Spleen (tissue), 11 donors: ENCODE data around the gene CACNA2D3. TPM values are rescaled to one million over a fixed set of nuclear protein-coding genes. Genes with fewer than 3 reads are reported as not detected.

Experiments used
- DNase-seq: peaks from one replicate; pipeline ENCODE4 v3.0.0-alpha.2; 2020
- H3K27ac ChIP-seq, 8 donors: fragments of 200-600 bp; sonication (generic) in 7 of 8; 1 replicate in 4 of 8; 2 replicates in 4 of 8; pipeline versions ENCODE4 v1.5.0 to v1.8.0; 2016 to 2021; ENCODE audit warnings: inconsistent platforms in 4 of 8, mild to moderate bottlenecking in 4 of 8, moderate library complexity in 1 of 8
- H3K27me3 ChIP-seq, 7 donors: fragments of 200-600 bp; sonication (generic) in 6 of 7; replicated peaks in 1 of 7; 1 replicate in 4 of 7; 2 replicates in 3 of 7; pipeline versions ENCODE4 v1.5.0 to v1.8.0; 2016 to 2021; ENCODE audit warnings: inconsistent platforms in 3 of 7, mild to moderate bottlenecking in 1 of 7
- H3K36me3 ChIP-seq, 6 donors: fragments of 200-600 bp; sonication (generic) in 5 of 6; 1 replicate in 4 of 6; 2 replicates in 2 of 6; pipeline versions ENCODE4 v1.5.0 to v1.8.0; 2016 to 2021; ENCODE audit warnings: inconsistent platforms in 2 of 6
- H3K4me1 ChIP-seq, 6 donors: fragments of 200-600 bp; sonication (generic) in 5 of 6; 1 replicate in 3 of 6; 2 replicates in 3 of 6; pipeline versions ENCODE4 v1.5.0 to v1.8.0; 2016 to 2021; ENCODE audit warnings: inconsistent platforms in 3 of 6
- H3K4me3 ChIP-seq, 8 donors: fragments of 200-600 bp; sonication (generic) in 7 of 8; 1 replicate in 4 of 8; 2 replicates in 4 of 8; pipeline versions ENCODE4 v1.5.0 to v1.8.0; 2016 to 2021; ENCODE audit warnings: inconsistent platforms in 4 of 8, mild to moderate bottlenecking in 4 of 8, moderate library complexity in 2 of 8
- H3K9me3 ChIP-seq, 8 donors: fragments of 200-600 bp; sonication (generic) in 7 of 8; 1 replicate in 4 of 8; 2 replicates in 4 of 8; pipeline versions ENCODE4 v1.5.0 to v1.8.0; 2016 to 2021; ENCODE audit warnings: inconsistent platforms in 4 of 8
- CTCF ChIP-seq, 11 experiments: fragments of 200-600 bp in 7 of 11; fragments of 450-650 bp in 4 of 11; sonication (generic) in 4 of 11; IDR thresholded peaks in 8 of 11; conservative IDR thresholded peaks in 3 of 11; 1 replicate in 7 of 11; 2 replicates in 4 of 11; pipeline versions ENCODE4 v1.4.0 to v1.8.0; 2016 to 2021; ENCODE audit warnings: antibody characterized with exemption in 11 of 11, inconsistent platforms in 4 of 11, mild to moderate bottlenecking in 1 of 11
- POLR2A ChIP-seq, 3 donors: fragments of 450-650 bp; IDR thresholded peaks; one replicate each; pipeline ENCODE4 v1.5.1; 2017; ENCODE audit warnings: antibody characterized with exemption in 3 of 3, mild to moderate bottlenecking in 1 of 3
- POLR2AphosphoS5 ChIP-seq, 3 donors: sonication (generic); formaldehyde crosslinking; IDR thresholded peaks; one replicate each; pipeline ENCODE4 v1.5.1; 2017; ENCODE audit warnings: antibody characterized with exemption in 3 of 3
- WGBS, 5 donors: extraction: QIAGEN DNeasy Blood & Tissue Kit in 3 of 5; methylation state at CpG; one replicate each; pipeline versions ENCODE4 v1.1.5 to v1.1.7; 2013 to 2018; 5-methylcytosine and 5-hydroxymethylcytosine counted together
- intact Hi-C: fragments of 100-400 bp; cut with DNase I; formaldehyde crosslinking; loops from one replicate; pipeline ENCODE4 v1.15.0; 2023; ENCODE audit warnings: low total_unique reads
- polyA plus RNA-seq, 3 donors: library from polyadenylated mRNA; stranded (reverse); fragments of 200-250 nt; gene quantifications; one replicate each; pipeline ENCODE4 v1.2.1, GENCODE V29; 2013
- total RNA-seq, 7 donors: library from RNA; depleted of rRNA in 3 of 7; stranded (reverse); fragments of >200 nt in 3 of 7; fragmentation: NEBNext Ultra II Directional in 4 of 7; extraction: Animal tissue kit (Norgen Biotek cat#: 25700) in 4 of 7; gene quantifications; one replicate each; pipeline versions ENCODE4 v1.1.0 to v1.2.1, GENCODE V29; 2016 to 2021
- donor health status: healthy with polysubstance abuse.
- donor health status: DM: no; HTN: no; CAD: no; lungs with moderate emphysema.
- donor health status: DM: no; HTN: no; CAD: no.
- donor health status: Bipolar disorder and iron deficiency.
- donor health status: healthy.
- donor health status: DM: no; HTN: no; CAD: no.
- donor health status: DM: yes; HTN: yes; CAD: no.

The CACNA2D3 gene
- total and polyA plus RNA-seq, 10 donors = 0.83 to 4.9 (median 2.9) TPM

- TF ChIP-seq POLR2AphosphoS5 (IDR thresholded peaks at IDR 0.05) (no peak), POLR2A (IDR thresholded peaks at IDR 0.05) (no peak), CTCF (IDR thresholded peaks at IDR 0.05 in 8 of 11, conservative IDR thresholded peaks at IDR 0.05 in 3 of 11) (no peak)
- Histone ChIP-seq H3K27me3 (no peaks in the 10 kb centered on the region), H3K27ac (no peak overlapping the region), H3K9me3 (no peaks in the 10 kb centered on the region), H3K4me3 (no peak overlapping the region), H3K4me1 (no peaks in the 10 kb centered on the region), H3K36me3 (no peaks in the 10 kb centered on the region)
- intact Hi-C loops = loop anchor here (10.0 kb wide), 1 partner anchor 307 kb away; no protein-coding TSS in a partner anchor
- 49 to 72% (median 70%) methylated on average over 7 of the region's 7 CpGs for WGBS, 5 donors
- no peak for DNase-seq
These were observed 755.8 kb downstream of the CACNA2D3 start for GRCh38 chr3:54878145-54878544.

GRCh38 chr3:54882129-54882833, 759.9 kb downstream of the CACNA2D3 start:
- TF ChIP-seq POLR2A (IDR thresholded peaks at IDR 0.05) (no peak), CTCF (IDR thresholded peaks at IDR 0.05 in 8 of 11, conservative IDR thresholded peaks at IDR 0.05 in 3 of 11) (no peak), POLR2AphosphoS5 (IDR thresholded peaks at IDR 0.05) (no peak)
- no peak for DNase-seq
- Histone ChIP-seq H3K27me3 (no peaks in the 10 kb centered on the region), H3K27ac (no peak overlapping the region), H3K4me1 (no peaks in the 10 kb centered on the region), H3K4me3 (no peak overlapping the region), H3K9me3 (no peaks in the 10 kb centered on the region), H3K36me3 (no peaks in the 10 kb centered on the region)
- WGBS, 5 donors = 35 to 73% (median 41%) methylated on average over 3 of the region's 3 CpGs
- intact Hi-C loops = no loop called here

GRCh38 chr3:54888162-54888561, 765.8 kb downstream of the CACNA2D3 start:
- no peak overlapping the region for H3K27ac ChIP-seq
- WGBS, 5 donors = 87 to 94% (median 91%) methylated on average over 9 of the region's 9 CpGs
- intact Hi-C loops = no loop called here
- DNase-seq = no peak
- no peak for TF ChIP-seq POLR2A (IDR thresholded peaks at IDR 0.05)
- TF ChIP-seq POLR2AphosphoS5 (IDR thresholded peaks at IDR 0.05) = no peak
- no peak for TF ChIP-seq CTCF (IDR thresholded peaks at IDR 0.05 in 8 of 11, conservative IDR thresholded peaks at IDR 0.05 in 3 of 11)
- H3K4me1 ChIP-seq = peaks cover 0 to 17% (median 9%) of the 10 kb centered on the region in 6 donors
- no peaks in the 10 kb centered on the region for H3K9me3 ChIP-seq
- no peaks in the 10 kb centered on the region for H3K36me3 ChIP-seq
- H3K4me3 ChIP-seq = no peak overlapping the region
- no peaks in the 10 kb centered on the region for H3K27me3 ChIP-seq

- Histone ChIP-seq H3K27me3 (no peaks in the 10 kb centered on the region), H3K36me3 (no peaks in the 10 kb centered on the region), H3K4me1 (peaks cover 0 to 17% (median 9%) of the 10 kb centered on the region in 6 donors), H3K27ac (no peak overlapping the region), H3K4me3 (no peak overlapping the region), H3K9me3 (no peaks in the 10 kb centered on the region)
- no peak for DNase-seq
- 78 to 92% (median 80%) methylated on average over 1 of the region's 1 CpG for WGBS, 5 donors
- intact Hi-C loops = no loop called here
- no peak for TF ChIP-seq CTCF (IDR thresholded peaks at IDR 0.05 in 8 of 11, conservative IDR thresholded peaks at IDR 0.05 in 3 of 11)
- TF ChIP-seq POLR2A (IDR thresholded peaks at IDR 0.05) = no peak
- no peak for TF ChIP-seq POLR2AphosphoS5 (IDR thresholded peaks at IDR 0.05)
These were observed 766.5 kb downstream of the CACNA2D3 start for GRCh38 chr3:54888873-54889272.
